Left lung (tissue), 14 donors: ENCODE measurements around the gene NDUFA11. TPM values are rescaled to one million over a fixed set of nuclear protein-coding genes. Genes with fewer than 3 reads are reported as not detected.

Experiments used
- ATAC-seq: fragments of 200-7000 bp; cut with Tn5 transposase; one replicate; pipeline ENCODE4 v1.9.1; 2020; ENCODE audit warnings: moderate library complexity
- DNase-seq, 4 donors: peaks; one replicate each; pipeline ENCODE4 v3.0.0-alpha.2; 2013 to 2020
- H3K27ac ChIP-seq, 2 donors: fragments of 200-600 bp; sonication (generic) in 1 of 2; one replicate each; pipeline versions ENCODE4 v1.5.0 to v1.8.0; 2020 to 2021
- H3K27me3 ChIP-seq, 2 donors: fragments of 200-600 bp; sonication (generic) in 1 of 2; one replicate each; pipeline versions ENCODE4 v1.5.0 to v1.8.0; 2020 to 2021
- H3K36me3 ChIP-seq, 2 donors: fragments of 200-600 bp; sonication (generic) in 1 of 2; one replicate each; pipeline versions ENCODE4 v1.5.0 to v1.8.0; 2020 to 2021
- H3K4me1 ChIP-seq, 2 donors: fragments of 200-600 bp; one replicate each; pipeline ENCODE4 v1.8.0; 2021
- H3K4me3 ChIP-seq, 2 donors: fragments of 200-600 bp; sonication (generic) in 1 of 2; one replicate each; pipeline versions ENCODE4 v1.5.0 to v1.8.0; 2020 to 2021; ENCODE audit warnings: mild to moderate bottlenecking in 1 of 2
- H3K9me3 ChIP-seq, 2 donors: fragments of 200-600 bp; sonication (generic) in 1 of 2; one replicate each; pipeline versions ENCODE4 v1.5.0 to v1.8.0; 2020 to 2021
- CTCF ChIP-seq, 2 donors: fragments of 200-600 bp; sonication (generic) in 1 of 2; IDR thresholded peaks; one replicate each; pipeline versions ENCODE4 v1.5.0 to v1.8.0; 2021; ENCODE audit warnings: antibody characterized with exemption in 2 of 2
- intact Hi-C, 2 donors: fragments of 100-400 bp; cut with DNase I; formaldehyde crosslinking; loops; one replicate each; pipeline versions ENCODE4 v1.11.2 to v1.14.2; 2022
- long read RNA-seq, 12 donors: library from polyadenylated mRNA in 2 of 12; unstranded in 2 of 12; transcript quantifications; one replicate each; pipeline ENCODE4 v2.0.0 and lab custom pipeline, GENCODE V29; 2019 to 2026
- polyA plus RNA-seq, 6 donors: library from polyadenylated mRNA; unstranded; fragments of 120-200 nt; gene quantifications; one replicate each; pipeline ENCODE4 v1.2.1, GENCODE V29; 2013; ENCODE audit not compliant: insufficient read length in 6 of 6
- total RNA-seq, 2 donors: library from RNA; stranded (reverse); fragmentation: NEBNext Ultra II Directional; extraction: Animal tissue kit (Norgen Biotek cat#: 25700); gene quantifications; one replicate each; pipeline ENCODE4 v1.2.1, GENCODE V29; 2021
- donor health status: DM: no; HTN: yes; CAD: no.
- donor health status: DM: no; HTN: no; CAD: no.

The NDUFA11 gene
- total RNA-seq (100 to 1,000 TPM; 163 to 190 TPM), polyA plus RNA-seq (100 to 1,000 TPM; 102 to 150 (median 132) TPM)
- long read RNA-seq, donor 1, transcript NDUFA11-205 (3 exons, 2,154 nt): minor isoform, 6 of 273 reads
- long read RNA-seq, donor 1, transcript NDUFA11-204 (2 exons, 403 nt): minor isoform, 6 of 273 reads
- long read RNA-seq, donor 1, transcript NDUFA11-201 (4 exons, 539 nt): major isoform, 252 of 273 reads
- long read RNA-seq, donor 1, partial matches to known transcripts: 6 of 273 reads
- long read RNA-seq, donor 1, other reads (novel, unspliced or antisense): 0 of 273 reads
- long read RNA-seq, donor 2, transcript NDUFA11-205 (3 exons, 2,154 nt): minor isoform, 11 of 253 reads
- long read RNA-seq, donor 2, transcript NDUFA11-201 (4 exons, 539 nt): major isoform, 209 of 253 reads
- long read RNA-seq, donor 2, transcript NDUFA11-204 (2 exons, 403 nt): minor isoform, 13 of 253 reads
- long read RNA-seq, donor 2, transcript NDUFA11-206 (5 exons, 657 nt): minor isoform, 8 of 253 reads
- long read RNA-seq, donor 2, partial matches to known transcripts: 7 of 253 reads
- long read RNA-seq, donor 2, other reads (novel, unspliced or antisense): 5 of 253 reads
- long read RNA-seq, donor 3, transcript NDUFA11-201 (4 exons, 539 nt): major isoform, 171 of 190 reads
- long read RNA-seq, donor 3, transcript NDUFA11-205 (3 exons, 2,154 nt): minor isoform, 9 of 190 reads
- long read RNA-seq, donor 3, transcript NDUFA11-204 (2 exons, 403 nt): minor isoform, 9 of 190 reads
- long read RNA-seq, donor 3, partial matches to known transcripts: 0 of 190 reads
- long read RNA-seq, donor 3, other reads (novel, unspliced or antisense): 0 of 190 reads
- long read RNA-seq, donor 4, transcript NDUFA11-201 (4 exons, 539 nt): major isoform, 263 of 270 reads
- long read RNA-seq, donor 4, partial matches to known transcripts: 2 of 270 reads
- long read RNA-seq, donor 4, other reads (novel, unspliced or antisense): 1 of 270 reads
- long read RNA-seq, donor 5, transcript NDUFA11-204 (2 exons, 403 nt): minor isoform, 7 of 201 reads
- long read RNA-seq, donor 5, transcript NDUFA11-206 (5 exons, 657 nt): minor isoform, 5 of 201 reads
- long read RNA-seq, donor 5, transcript NDUFA11-205 (3 exons, 2,154 nt): minor isoform, 10 of 201 reads
- long read RNA-seq, donor 5, transcript NDUFA11-201 (4 exons, 539 nt): major isoform, 173 of 201 reads
- long read RNA-seq, donor 5, partial matches to known transcripts: 6 of 201 reads
- long read RNA-seq, donor 5, other reads (novel, unspliced or antisense): 0 of 201 reads
- long read RNA-seq, donor 6, transcript NDUFA11-206 (5 exons, 657 nt): minor isoform, 7 of 361 reads
- long read RNA-seq, donor 6, transcript NDUFA11-201 (4 exons, 539 nt): major isoform, 333 of 361 reads
- long read RNA-seq, donor 6, transcript NDUFA11-204 (2 exons, 403 nt): minor isoform, 11 of 361 reads
- long read RNA-seq, donor 6, partial matches to known transcripts: 7 of 361 reads
- long read RNA-seq, donor 6, other reads (novel, unspliced or antisense): 0 of 361 reads
- long read RNA-seq, donor 7, transcript NDUFA11-205 (3 exons, 2,154 nt): minor isoform, 11 of 132 reads
- long read RNA-seq, donor 7, transcript NDUFA11-201 (4 exons, 539 nt): major isoform, 109 of 132 reads
- long read RNA-seq, donor 7, partial matches to known transcripts: 6 of 132 reads
- long read RNA-seq, donor 7, other reads (novel, unspliced or antisense): 0 of 132 reads
- long read RNA-seq, donor 8, transcript NDUFA11-201 (4 exons, 539 nt): major isoform, 106 of 118 reads
- long read RNA-seq, donor 8, transcript NDUFA11-205 (3 exons, 2,154 nt): minor isoform, 7 of 118 reads
- long read RNA-seq, donor 8, partial matches to known transcripts: 0 of 118 reads
- long read RNA-seq, donor 8, other reads (novel, unspliced or antisense): 0 of 118 reads
- long read RNA-seq, donor 9, partial matches to known transcripts: 0 of 5 reads
- long read RNA-seq, donor 9, other reads (novel, unspliced or antisense): 0 of 5 reads
- long read RNA-seq, donor 10, transcript NDUFA11-201 (4 exons, 539 nt): major isoform, 262 of 273 reads
- long read RNA-seq, donor 10, transcript NDUFA11-206 (5 exons, 657 nt): minor isoform, 6 of 273 reads
- long read RNA-seq, donor 10, partial matches to known transcripts: 0 of 273 reads
- long read RNA-seq, donor 10, other reads (novel, unspliced or antisense): 3 of 273 reads
- long read RNA-seq, donor 11: 0 reads
- long read RNA-seq, donor 12, transcript NDUFA11-201 (4 exons, 539 nt): major isoform, 114 of 137 reads
- long read RNA-seq, donor 12, partial matches to known transcripts: 13 of 137 reads
- long read RNA-seq, donor 12, other reads (novel, unspliced or antisense): 0 of 137 reads

DNA sequence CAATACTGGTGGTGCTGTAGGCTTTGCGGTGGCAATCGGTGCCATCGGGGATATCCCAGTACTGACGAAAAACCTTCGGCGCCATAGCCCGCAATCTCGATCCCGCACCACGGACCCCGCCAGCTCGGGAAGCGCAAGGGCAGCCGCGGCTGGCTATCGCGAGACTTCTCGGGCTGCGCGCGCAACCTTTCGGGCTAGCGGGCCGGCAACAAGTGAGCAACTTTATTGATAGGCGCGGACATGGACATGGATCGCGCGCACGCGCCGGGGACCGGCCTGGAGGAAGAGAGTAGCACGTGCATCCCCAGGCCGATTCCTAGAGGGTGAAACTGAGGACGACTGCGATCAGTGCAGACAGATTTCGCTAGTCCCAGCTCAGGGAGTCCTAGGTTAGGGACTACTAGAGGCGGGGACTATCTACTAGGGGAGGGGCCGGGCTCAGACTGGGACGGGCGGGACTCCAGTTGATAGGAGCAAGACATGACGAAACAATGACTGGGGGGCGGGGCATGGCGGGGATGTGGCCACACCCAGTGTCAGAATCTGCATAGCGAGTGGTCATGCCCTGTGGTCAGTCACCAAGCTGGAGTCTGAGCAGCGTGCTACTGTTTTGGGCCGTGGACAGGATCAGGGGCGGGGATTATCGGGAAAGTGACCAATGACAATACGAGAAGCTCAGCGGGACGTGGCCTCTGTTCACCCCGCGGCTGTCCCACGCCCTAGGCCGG is at the start of gene NDUFA11:
Gene NDUFA11 (minus strand): TSS at position 167 of the 728 bp plus-strand sequence. CDS start 82 bp downstream, at position 85.
- Histone ChIP-seq H3K4me1 (peaks cover 15 to 36% of the 10 kb centered on the region in 2 donors), H3K36me3 (peaks cover 0 to 14% of the 10 kb centered on the region in 2 donors), H3K27ac (peak within 1 kb of the TSS; percentile 85 to 92), H3K9me3 (no peaks in the 10 kb centered on the region), H3K4me3 (peak within 1 kb of the TSS; percentile 80 to 98), H3K27me3 (no peaks in the 10 kb centered on the region)
- intact Hi-C loops: no loop called here
- DNase-seq: peak; percentile 97 to 99 (median 98)
- no peak for TF ChIP-seq CTCF (IDR thresholded peaks at IDR 0.05)
- peak; percentile 76 for ATAC-seq

DNA sequence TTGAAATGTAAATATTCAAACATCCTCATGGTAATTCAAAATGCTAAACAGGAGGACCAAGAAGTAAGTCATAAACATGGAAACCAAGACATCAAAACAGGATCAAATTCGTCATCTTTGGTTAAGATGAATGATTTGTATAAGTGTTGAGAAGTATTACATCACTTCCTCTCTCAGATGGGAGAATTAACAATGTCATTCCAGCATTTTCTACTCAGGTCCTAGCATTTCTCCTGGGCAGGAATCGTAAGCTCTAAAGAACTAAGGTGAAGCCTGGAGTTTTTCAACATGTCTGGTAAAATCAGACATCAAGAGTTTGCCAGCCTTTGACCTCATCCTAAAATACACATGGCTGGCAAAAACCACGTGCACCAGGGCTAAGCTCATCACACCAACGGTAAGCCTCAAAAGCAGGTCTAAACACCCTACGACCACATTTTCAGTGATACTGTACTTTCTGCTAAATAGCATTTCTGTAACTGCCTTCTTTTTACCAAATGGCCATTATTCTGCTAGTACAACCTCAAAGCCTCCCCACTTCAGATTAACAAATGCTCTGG is 49.5 kb upstream of the NDUFA11 start:
- DNase-seq: no peak
- Histone ChIP-seq H3K27ac (peak overlapping the region in 1 of 2 donors; percentile 57), H3K4me1 (peaks cover 51 to 88% of the 10 kb centered on the region in 2 donors), H3K4me3 (no peak overlapping the region), H3K9me3 (no peaks in the 10 kb centered on the region), H3K27me3 (no peaks in the 10 kb centered on the region), H3K36me3 (peaks cover 0 to 21% of the 10 kb centered on the region in 2 donors)
- TF ChIP-seq CTCF (IDR thresholded peaks at IDR 0.05): no peak
- no peak for ATAC-seq
- intact Hi-C loops: no loop called here

DNA sequence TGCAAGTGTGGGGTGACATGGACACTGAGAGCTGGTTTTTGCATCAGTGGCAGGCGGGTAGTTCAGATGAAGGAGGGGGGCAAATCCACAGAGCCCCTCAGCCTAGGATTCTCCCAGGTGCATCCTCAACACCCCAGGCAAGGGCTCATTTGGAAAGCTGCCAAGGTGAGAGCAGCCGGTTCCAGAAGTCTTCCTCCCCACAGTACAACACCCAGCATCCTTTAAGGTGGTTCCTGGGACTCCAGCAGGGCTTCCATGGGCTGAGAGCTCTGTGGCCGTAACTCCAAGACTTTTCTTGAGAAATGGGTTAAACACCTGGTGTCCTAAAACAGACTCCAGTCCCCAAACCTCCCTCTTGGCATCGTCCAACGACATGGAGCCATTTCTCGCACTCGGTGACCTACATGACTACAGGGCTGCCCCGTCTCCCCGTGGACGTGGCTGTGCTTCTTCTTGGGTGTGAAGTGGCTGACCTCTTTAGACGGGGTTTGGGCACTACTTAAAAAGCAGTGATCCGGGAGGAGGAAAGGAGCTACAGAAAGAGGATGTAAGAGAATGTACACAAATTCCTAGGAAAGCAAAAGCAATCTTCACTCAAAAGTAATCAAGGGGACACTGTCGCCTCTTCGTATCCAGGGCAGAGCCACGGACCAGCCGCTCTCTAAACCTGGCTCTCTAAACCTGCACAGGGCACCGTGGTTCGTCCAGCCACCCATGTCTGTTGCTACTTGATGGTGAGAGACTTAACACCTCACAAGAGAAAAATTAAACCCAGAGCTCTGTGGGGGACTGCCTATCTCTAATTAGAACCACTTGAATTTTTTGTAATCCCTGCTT is 48.8 kb upstream of the NDUFA11 start:
- peaks cover 57 to 95% of the 10 kb centered on the region in 2 donors for H3K4me1 ChIP-seq
- H3K27ac ChIP-seq: peak overlapping the region in 1 of 2 donors; percentile 6
- intact Hi-C loops: no loop called here
- TF ChIP-seq CTCF (IDR thresholded peaks at IDR 0.05): no peak
- H3K4me3 ChIP-seq: no peak overlapping the region
- H3K36me3 ChIP-seq: peaks cover 0 to 21% of the 10 kb centered on the region in 2 donors
- ATAC-seq: no peak
- H3K27me3 ChIP-seq: no peaks in the 10 kb centered on the region
- DNase-seq: no peak
- H3K9me3 ChIP-seq: no peaks in the 10 kb centered on the region
